Osteocyte (in vitro differentiated cells): Measurements from ENCODE around the gene BAG5. TPM values are rescaled to one million over a fixed set of nuclear protein-coding genes. Genes with fewer than 3 reads are reported as not detected.
A peak's percentile ranks its signal among the peaks of the same experiment; 100 is the strongest.

ENCODE experiments used
- DNase-seq: peaks from one replicate; pipeline ENCODE4 v3.0.0; 2021; ENCODE audit warnings: mixed read lengths; ENCODE audit not compliant: unreplicated experiment; ENCODE audit errors: extremely low spot score
- H3K27ac Mint-ChIP-seq: one replicate; pipeline ENCODE4 v1.8.0; 2021; ENCODE audit warnings: mild to moderate bottlenecking, mixed read lengths; ENCODE audit not compliant: unreplicated experiment
- H3K27me3 Mint-ChIP-seq: one replicate; pipeline ENCODE4 v1.8.0; 2021; ENCODE audit warnings: mixed read lengths; ENCODE audit not compliant: unreplicated experiment
- H3K36me3 Mint-ChIP-seq: one replicate; pipeline ENCODE4 v1.8.0; 2021; ENCODE audit warnings: mixed read lengths; ENCODE audit not compliant: unreplicated experiment
- H3K4me1 Mint-ChIP-seq: one replicate; pipeline ENCODE4 v1.8.0; 2021; ENCODE audit warnings: mixed read lengths; ENCODE audit not compliant: unreplicated experiment
- H3K4me3 Mint-ChIP-seq: one replicate; pipeline ENCODE4 v1.8.0; 2021; ENCODE audit warnings: mild to moderate bottlenecking, moderate library complexity, mixed read lengths; ENCODE audit not compliant: unreplicated experiment
- H3K9me3 Mint-ChIP-seq: one replicate; pipeline ENCODE4 v1.8.0; 2021; ENCODE audit warnings: mixed read lengths; ENCODE audit not compliant: unreplicated experiment
- CTCF ChIP-seq: fragments of 200-600 bp; sonication (generic); IDR thresholded peaks from 2 replicates; pipeline ENCODE4 v1.5.0; 2021; ENCODE audit warnings: antibody characterized with exemption, mild to moderate bottlenecking, moderate library complexity
- total RNA-seq: library from RNA; stranded (reverse); gene quantifications from 2 replicates; pipeline ENCODE4 v1.2.1, GENCODE V29; 2021

Gene BAG5
- total RNA-seq, 1 donor from 2014 or later: 21.9 TPM

- TF ChIP-seq CTCF: no peak
- Mint-ChIP-seq H3K4me3 (no peak overlapping the region), H3K36me3 (no peaks in the 10 kb centered on the region), H3K9me3 (no peaks in the 10 kb centered on the region), H3K27me3 (no peaks in the 10 kb centered on the region), H3K4me1 (peaks cover 20% of the 10 kb centered on the region), H3K27ac (no peak overlapping the region)
- DNase-seq: no peak
These were observed 42.2 kb upstream of the BAG5 start for GRCh38 chr14:103604620-103605019.

- Mint-ChIP-seq H3K36me3 (peaks cover 1% of the 10 kb centered on the region), H3K4me3 (no peak overlapping the region), H3K27me3 (no peaks in the 10 kb centered on the region), H3K9me3 (no peaks in the 10 kb centered on the region), H3K4me1 (peaks cover 9% of the 10 kb centered on the region), H3K27ac (no peak overlapping the region)
- no peak for TF ChIP-seq CTCF
- no peak for DNase-seq
These were observed 38.0 kb upstream of the BAG5 start for GRCh38 chr14:103600503-103600902.

- peak; percentile 86 for DNase-seq
- H3K4me3 Mint-ChIP-seq: no peak overlapping the region
- no peak for TF ChIP-seq CTCF
- no peaks in the 10 kb centered on the region for H3K9me3 Mint-ChIP-seq
- H3K4me1 Mint-ChIP-seq: peaks cover 30% of the 10 kb centered on the region
- no peaks in the 10 kb centered on the region for H3K27me3 Mint-ChIP-seq
- H3K27ac Mint-ChIP-seq: peak overlapping the region; percentile 73
- H3K36me3 Mint-ChIP-seq: peaks cover 1% of the 10 kb centered on the region
These were observed 35.3 kb upstream of the BAG5 start for GRCh38 chr14:103597623-103598377.

GRCh38 chr14:103594265-103594664 is 31.8 kb upstream of the BAG5 start:
- TF ChIP-seq CTCF: no peak
- Mint-ChIP-seq H3K9me3 (no peaks in the 10 kb centered on the region), H3K36me3 (peaks cover 3% of the 10 kb centered on the region), H3K27me3 (no peaks in the 10 kb centered on the region), H3K4me1 (peaks cover 30% of the 10 kb centered on the region), H3K4me3 (peak overlapping the region; percentile 54), H3K27ac (peak overlapping the region; percentile 95)
- DNase-seq: peak; percentile 86

GRCh38 chr14:103593577-103593976 is 31.1 kb upstream of the BAG5 start:
- Mint-ChIP-seq H3K27me3 (no peaks in the 10 kb centered on the region), H3K4me3 (no peak overlapping the region), H3K27ac (peak overlapping the region; percentile 47), H3K36me3 (peaks cover 7% of the 10 kb centered on the region), H3K4me1 (peaks cover 30% of the 10 kb centered on the region), H3K9me3 (no peaks in the 10 kb centered on the region)
- DNase-seq: no peak
- TF ChIP-seq CTCF: no peak
